Measurements from ENCODE around the gene TRPM2.

GRCh38 chr21:44398499-44398898 is 45.1 kb downstream of the TRPM2 start:
- no peak for TF ChIP-seq CTCF (IDR thresholded peaks at IDR 0.05)
- no peak for TF ChIP-seq POLR2A (IDR thresholded peaks at IDR 0.05)
- TF ChIP-seq POLR2AphosphoS5 (IDR thresholded peaks at IDR 0.05) = no peak

Measured in prostate gland (tissue), 2 donors.